Activated T-cell treated with anti-CD3 and anti-CD28 coated beads, Interleukin-2, amount 50 U/mL, for 48 hours (primary cell): ENCODE measurements around the gene NPAS3.

Source experiments
- DNase-seq, 2 experiments: peaks; one replicate each; pipeline ENCODE4 v3.0.0-alpha.2; 2020

The NPAS3 gene

GRCh38 chr14:33810308-33810707, 871.6 kb downstream of the NPAS3 start:
- no peak for DNase-seq

- no peak for DNase-seq
These were observed 873.0 kb downstream of the NPAS3 start for GRCh38 chr14:33811721-33812120.

DNA sequence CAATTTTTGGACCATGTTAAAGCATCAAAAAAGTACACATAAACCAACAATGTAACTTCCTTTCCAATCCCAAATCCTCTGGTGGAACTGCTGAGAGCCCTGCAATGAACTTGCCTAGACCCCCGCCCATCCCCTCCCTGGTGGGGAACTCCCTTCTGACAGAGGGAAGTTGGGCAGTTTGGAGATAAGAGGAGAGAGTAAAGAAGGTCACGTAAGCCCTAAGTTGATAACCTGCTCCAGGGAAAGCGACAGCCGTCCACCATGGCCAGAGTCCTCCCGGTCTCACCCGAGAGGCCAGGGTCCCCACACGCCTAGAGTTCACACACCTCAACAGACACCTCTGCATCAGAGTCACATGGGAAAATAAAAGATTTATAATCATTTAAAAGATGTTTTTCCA, 873.5 kb downstream of the NPAS3 start:
- no peak for DNase-seq

GRCh38 chr14:33812601-33813000, 873.9 kb downstream of the NPAS3 start:
- DNase-seq: no peak

DNA sequence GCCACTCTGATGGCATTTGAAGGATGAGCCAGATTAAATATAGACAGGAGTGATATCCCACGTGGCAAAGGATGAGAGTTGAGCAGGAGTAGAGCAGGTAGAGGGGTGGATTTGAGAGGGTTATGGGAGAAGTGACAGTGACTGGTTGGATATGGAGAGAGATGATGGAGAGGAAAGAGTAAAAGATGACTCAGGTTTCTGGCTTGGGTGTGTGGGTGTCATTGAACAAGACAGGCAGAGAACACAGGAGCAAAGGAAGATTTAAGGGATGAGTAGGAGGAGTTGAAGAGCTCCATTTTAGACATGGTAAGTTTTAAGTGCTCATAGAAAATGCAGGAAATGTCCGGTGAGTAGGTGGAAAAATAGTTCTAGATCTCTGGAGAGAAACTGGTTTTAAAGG, 875.3 kb downstream of the NPAS3 start:
- no peak for DNase-seq

- DNase-seq: no peak
These were observed 895.2 kb downstream of the NPAS3 start for GRCh38 chr14:33833706-33834465.

DNA sequence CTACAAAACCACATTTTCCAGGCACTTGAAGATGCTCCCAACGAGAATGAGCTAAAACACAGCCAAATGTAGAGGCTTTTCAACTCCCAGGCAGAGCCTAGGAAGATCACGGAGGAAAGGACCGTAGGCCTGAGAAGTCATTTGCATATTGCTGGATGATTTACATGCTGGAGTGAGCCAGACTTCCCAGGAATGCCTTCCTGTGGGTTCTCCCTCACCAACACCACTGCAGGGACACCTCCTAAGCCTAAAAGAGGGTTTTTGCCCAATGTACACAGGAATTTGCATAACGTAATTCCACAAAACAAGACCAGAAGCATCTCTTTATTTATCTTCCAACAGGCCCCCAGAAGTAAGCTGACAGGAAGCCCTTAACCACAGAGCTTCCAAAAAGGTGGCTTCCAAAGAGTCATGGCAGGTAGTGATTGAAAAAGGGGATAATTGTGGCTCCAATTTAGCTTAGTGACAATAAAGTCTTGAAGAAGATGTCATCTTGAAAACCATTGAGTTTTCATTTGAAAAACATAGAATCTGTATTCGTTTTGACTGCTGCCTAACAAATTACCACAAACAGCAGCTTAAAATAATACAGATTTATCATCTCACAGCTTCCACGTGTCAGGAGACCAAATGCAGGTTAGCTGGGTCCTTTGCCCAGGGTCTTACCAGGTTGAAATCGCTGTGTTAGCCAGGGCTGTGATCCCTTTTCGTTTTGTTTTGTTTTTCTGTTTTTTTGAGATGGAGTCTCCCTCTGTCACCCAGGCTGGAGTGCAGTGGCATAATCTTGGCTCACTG, 896.0 kb downstream of the NPAS3 start:
- DNase-seq: no peak

- no peak for DNase-seq
These were observed 896.6 kb downstream of the NPAS3 start for GRCh38 chr14:33835261-33835655.

DNA sequence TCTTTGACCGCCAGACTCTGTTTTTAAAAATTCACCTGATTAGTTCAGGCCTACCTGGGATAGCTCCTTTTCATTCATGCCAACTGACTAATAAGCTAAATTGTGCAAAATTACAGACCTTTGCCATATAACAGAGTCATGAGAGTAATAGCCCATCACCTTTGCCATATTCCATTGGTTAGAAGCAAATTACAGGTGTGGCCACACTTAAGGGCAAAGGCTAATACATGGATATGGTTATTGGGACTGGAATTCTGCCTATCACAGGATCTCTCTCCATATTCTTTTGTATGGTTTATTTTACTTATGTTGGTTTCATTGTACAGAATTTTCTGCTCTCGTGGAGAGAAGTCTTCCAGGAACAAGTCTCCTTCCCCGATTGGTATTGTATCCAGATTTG, 897.0 kb downstream of the NPAS3 start:
- DNase-seq: no peak

DNA sequence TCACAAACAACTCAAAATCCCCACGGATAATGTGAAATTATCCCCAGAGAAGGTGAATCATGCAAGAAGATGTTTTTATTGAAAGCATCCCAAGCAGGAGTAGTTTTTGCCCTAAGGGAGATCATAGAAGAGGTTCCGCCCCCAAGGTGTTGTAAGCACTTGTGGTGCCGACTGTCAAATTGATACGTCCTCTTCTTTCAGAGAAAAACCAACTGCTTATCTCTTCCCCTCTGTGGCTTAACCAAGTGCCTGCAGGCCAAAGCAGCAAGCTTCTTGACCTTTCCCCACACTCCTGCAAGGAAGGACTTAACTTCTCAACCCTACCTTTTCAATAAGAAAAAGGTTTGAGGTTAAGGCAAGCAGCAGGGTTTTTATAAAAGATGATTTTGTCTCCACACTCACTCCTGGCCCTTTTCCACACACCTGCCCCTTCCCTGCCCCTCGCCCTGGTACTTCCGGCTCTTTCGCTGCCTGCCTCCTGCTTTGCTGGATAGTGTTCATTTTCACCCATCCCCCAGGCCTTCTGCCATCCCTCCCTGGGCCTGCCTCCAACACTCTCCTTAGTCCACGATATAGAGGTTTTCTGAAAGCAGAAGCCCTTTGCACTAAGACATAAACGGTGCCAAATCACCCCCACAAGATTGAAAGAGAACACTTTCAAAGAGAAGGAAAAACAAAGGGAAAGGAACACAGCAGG, 897.7 kb downstream of the NPAS3 start:
- no peak for DNase-seq

GRCh38 chr14:33836900-33837577, 898.4 kb downstream of the NPAS3 start:
- no peak for DNase-seq

GRCh38 chr14:33837943-33838683, 899.4 kb downstream of the NPAS3 start:
- no peak for DNase-seq

GRCh38 chr14:33839193-33840076, 900.8 kb downstream of the NPAS3 start:
- DNase-seq: peak; percentile 56 to 62

DNA sequence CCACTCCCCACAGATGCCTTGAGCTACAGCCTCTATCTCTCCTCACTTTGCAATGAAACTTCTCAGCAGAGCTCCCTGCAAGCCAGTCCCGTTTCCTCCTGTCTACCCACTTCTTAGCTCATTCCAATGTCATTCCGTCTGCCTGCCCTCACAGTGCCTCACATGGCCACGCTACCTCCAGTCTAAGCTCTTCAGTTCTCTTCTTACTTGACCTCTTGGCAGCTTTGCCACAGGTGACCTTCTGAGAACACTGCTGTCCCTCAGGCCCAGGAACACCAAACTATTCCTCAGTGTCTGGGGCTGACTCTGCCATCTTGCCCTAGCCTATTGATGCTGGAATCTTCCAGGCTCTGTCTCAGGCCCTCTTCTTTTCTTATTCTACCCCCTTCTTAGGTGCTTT, 902.1 kb downstream of the NPAS3 start:
- no peak for DNase-seq

DNA sequence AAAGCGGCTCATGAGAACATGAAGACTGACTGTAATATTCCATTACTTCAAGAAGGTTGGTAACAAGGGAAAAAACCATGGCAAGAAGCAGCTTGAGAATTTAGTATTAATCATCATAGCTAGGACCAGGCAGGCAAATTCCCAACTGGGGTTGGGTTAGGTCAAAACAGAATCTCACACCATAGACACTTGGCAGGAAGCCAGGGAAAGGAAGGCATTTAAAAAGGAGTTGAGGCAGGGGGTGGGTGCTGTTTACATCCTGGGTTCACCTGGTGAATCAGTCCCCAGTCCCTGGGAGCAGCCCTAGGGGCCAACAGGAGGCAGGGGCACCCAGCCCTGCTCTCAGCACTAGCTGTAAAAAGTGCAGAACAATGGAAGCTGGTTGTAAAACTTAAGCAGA, 903.6 kb downstream of the NPAS3 start:
- DNase-seq: no peak

DNA sequence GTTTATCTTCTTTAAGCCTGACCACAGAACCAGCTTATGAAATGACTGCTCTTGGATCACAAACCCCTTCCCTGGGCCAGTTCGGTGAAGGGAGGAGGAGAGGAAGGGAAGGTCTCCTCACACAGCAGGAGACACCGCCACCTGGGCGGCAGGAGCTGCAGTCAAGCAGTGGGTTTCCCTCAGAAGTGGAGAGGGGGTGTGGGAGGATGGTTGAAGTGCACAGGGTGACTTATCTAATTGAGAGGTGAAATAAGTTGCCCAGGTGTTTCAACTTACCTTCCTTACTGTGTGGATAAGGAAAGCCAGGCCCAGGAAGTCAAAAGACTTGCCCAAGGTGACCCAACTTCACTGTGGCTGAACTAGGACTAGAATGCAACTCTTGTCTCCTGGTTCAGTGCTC, 905.4 kb downstream of the NPAS3 start:
- no peak for DNase-seq

DNA sequence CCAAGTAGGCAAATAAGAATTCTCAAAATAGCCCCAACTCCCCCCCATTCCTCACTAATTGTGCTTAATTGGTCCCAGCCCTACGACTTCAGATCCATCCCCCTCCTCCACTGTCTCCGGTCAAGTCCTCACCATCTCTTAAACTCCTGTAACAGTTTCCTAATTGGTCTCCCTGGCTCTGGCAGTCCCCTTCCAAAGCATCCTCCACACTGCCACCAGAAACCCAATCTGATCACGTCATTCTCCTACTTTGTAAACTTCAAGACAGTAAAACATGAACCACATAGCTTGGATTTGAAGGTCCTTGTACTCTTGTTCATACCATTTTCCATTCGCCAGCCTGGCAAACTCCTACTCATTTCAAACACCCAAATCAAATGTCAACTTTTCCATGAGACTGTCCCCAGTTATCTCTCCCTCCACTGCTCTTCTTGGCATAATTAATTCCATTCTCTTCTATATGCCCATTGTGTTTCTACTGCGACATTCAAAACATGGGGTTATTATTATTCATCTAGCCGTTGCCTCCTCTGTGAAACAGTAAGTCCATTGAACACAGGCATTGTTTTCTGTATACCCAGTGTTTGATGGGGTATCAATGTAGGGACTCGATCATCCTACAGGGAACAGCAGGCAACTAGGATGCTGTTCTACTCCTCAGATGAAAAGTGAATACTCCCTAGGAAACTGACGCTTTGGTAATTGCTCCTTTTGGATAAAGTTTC, 907.6 kb downstream of the NPAS3 start:
- DNase-seq: no peak

DNA sequence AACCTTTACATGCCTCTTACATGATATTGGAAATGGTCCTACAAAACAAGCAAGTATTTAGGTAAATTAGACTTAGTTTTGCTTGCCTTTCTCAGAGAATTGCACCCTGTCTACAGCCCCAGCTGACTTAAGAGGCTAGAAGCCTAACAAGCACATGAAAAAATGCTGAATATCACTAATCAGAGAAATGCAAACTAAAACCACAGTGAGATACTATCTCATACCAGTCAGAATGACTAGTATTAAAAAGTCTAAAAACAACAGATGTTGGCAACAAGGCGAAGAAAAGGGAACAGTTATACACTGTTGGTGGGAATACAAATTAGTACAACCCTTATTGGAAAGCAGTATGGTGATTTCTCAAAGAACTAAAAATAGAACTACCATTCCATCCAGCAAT, 908.4 kb downstream of the NPAS3 start:
- no peak for DNase-seq

- DNase-seq: no peak
These were observed 909.3 kb downstream of the NPAS3 start for GRCh38 chr14:33848009-33848408.

DNA sequence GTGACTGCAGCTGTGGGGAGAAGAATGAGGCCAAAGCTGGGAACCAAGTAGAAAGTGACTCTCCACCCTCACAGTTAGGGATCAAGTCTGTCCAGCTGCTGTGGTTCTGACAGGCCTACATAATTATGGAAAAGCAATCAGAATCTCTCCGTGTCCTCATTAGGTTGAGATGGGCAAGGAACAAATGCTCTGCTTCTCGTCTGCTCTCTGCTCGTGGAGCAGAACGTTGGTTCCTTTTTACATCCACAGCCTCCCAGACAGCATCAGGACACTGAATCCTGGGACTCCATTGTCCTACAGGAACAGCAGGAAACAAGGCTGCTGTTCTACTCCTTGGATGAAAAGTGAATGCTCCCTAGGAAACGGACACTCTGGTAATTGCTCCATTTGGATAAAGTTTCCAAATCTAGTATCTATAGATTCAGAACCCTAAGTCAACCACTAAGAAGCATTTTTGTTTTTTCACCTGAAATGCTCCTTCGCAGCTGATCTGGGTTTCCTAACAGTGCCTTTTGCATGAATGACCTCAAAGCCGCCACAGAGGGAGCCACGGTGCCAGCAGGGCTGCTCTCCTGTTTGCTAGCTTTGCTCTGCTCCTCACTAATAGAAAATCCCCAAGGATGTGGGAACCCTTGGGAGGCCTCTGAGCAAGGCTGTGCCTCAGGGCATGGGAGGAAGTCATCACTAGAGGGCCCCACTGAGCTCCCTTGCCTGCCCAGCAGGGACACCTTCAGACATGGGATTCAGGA, 910.2 kb downstream of the NPAS3 start:
- peak; percentile 33 to 37 for DNase-seq
